Panc1 (cell line): ENCODE measurements around the gene PTPN4. TPM values are rescaled to one million over a fixed set of nuclear protein-coding genes. Genes with fewer than 3 reads are reported as not detected.

Experiments
- ATAC-seq: fragments of 200-7000 bp; cut with Tn5 transposase; 2 replicates; pipeline ENCODE4 v1.9.1; 2020; ENCODE audit warnings: mild to moderate bottlenecking, moderate library complexity
- BruUV-seq: library from RNA; stranded (reverse); fragments of 400-500 nt; replicated peaks from 2 replicates; lab custom pipeline; 2021; lab: Mats Ljungman, UMichigan
- CTCF ChIA-PET: fragments of 300-600 bp; sonication (Branson Sonifier 250); formaldehyde crosslinking; loops from one replicate; lab custom pipeline; 2022; ENCODE audit warnings: antibody characterized with exemption; lab: Charles Lee
- POLR2A ChIA-PET: fragments of 300-600 bp; sonication (Branson Sonifier 250); formaldehyde crosslinking; loops from one replicate; lab custom pipeline; 2022; ENCODE audit warnings: antibody characterized with exemption; lab: Charles Lee
- DNase-seq: peaks from one replicate; pipeline ENCODE4 v3.0.0-alpha.2; 2010; ENCODE audit warnings: low read depth, low spot score
- H3K27ac ChIP-seq: 2 replicates; pipeline ENCODE4 v1.5.1; 2011; ENCODE audit warnings: mild to moderate bottlenecking, low read length, inconsistent platforms
- H3K27me3 ChIP-seq: fragments of 200-500 bp; sonication (Bioruptor generic); 2 replicates; pipeline ENCODE4 v1.6.0; 2014; ENCODE audit warnings: low read length, inconsistent platforms; ENCODE audit not compliant: control insufficient read depth, insufficient read depth
- H3K36me3 ChIP-seq: fragments of 200-500 bp; sonication (Bioruptor generic); 2 replicates; pipeline ENCODE4 v1.5.1; 2014; ENCODE audit warnings: inconsistent platforms, mild to moderate bottlenecking, low read length, moderate library complexity; ENCODE audit not compliant: control insufficient read depth, insufficient read depth
- H3K4me1 ChIP-seq: 2 replicates; pipeline ENCODE4 v1.5.1; 2011; ENCODE audit warnings: inconsistent platforms, mild to moderate bottlenecking, low read length, moderate library complexity; ENCODE audit not compliant: control insufficient read depth, insufficient read depth
- H3K4me3 ChIP-seq, 2 experiments: 2 replicates each; pipeline ENCODE4 v1.5.1; 2011 to 2012; ENCODE audit warnings: low read depth in 2 of 2, low read length in 2 of 2, mild to moderate bottlenecking in 2 of 2, inconsistent platforms in 1 of 2, moderate library complexity in 1 of 2
- H3K9me3 ChIP-seq: fragments of 200-500 bp; sonication (Bioruptor generic); 2 replicates; pipeline ENCODE4 v1.5.1; 2014; ENCODE audit warnings: low read depth, mild to moderate bottlenecking, inconsistent platforms, low read length, moderate library complexity; ENCODE audit not compliant: control insufficient read depth, insufficient read depth
- POLR2AphosphoS5 ChIP-seq: IDR thresholded peaks from 2 replicates; pipeline ENCODE4 v1.6.1; 2012; ENCODE audit warnings: mild to moderate bottlenecking, low read depth, low read length, moderate library complexity
- REST ChIP-seq, 2 experiments: IDR thresholded peaks; 2 replicates each; pipeline ENCODE4 v1.6.1; 2011 to 2012; ENCODE audit warnings: low read depth in 2 of 2, control low read depth in 1 of 2, low read length in 1 of 2, mild to moderate bottlenecking in 1 of 2, moderate library complexity in 1 of 2; ENCODE audit not compliant: insufficient read depth in 1 of 2
- SIN3A ChIP-seq: IDR thresholded peaks from 2 replicates; pipeline ENCODE4 v1.6.1; 2012; ENCODE audit warnings: low read depth, mild to moderate bottlenecking, low read length, moderate library complexity, borderline replicate concordance; ENCODE audit not compliant: insufficient read depth
- TCF7L2 ChIP-seq: IDR thresholded peaks from 2 replicates; pipeline ENCODE4 v1.6.1; 2011; ENCODE audit warnings: mild to moderate bottlenecking, low read depth, low read length, inconsistent platforms
- in situ Hi-C: cut with HindIII; loops from 2 replicates; pipeline ENCODE4 v1.10.0; 2016; ENCODE audit warnings: low sequenced_read_pairs, low pct_unique_long_range_greater_than_20kb
- intact Hi-C: fragments of 100-400 bp; cut with micrococcal nuclease; formaldehyde crosslinking; loops from one replicate; pipeline ENCODE4 v1.10.0; 2022; ENCODE audit not compliant: unreplicated experiment
- total RNA-seq: library from RNA; stranded (reverse); gene quantifications from one replicate; pipeline ENCODE4 v1.2.1, GENCODE V29; 2021; ENCODE audit not compliant: unreplicated experiment
- TF ChIP-seq, protein P1 (sequence below): fragments of 450-650 bp; IDR thresholded peaks from 2 replicates; pipeline ENCODE4 v1.5.1; 2017; ENCODE audit warnings: mild to moderate bottlenecking

PTPN4 gene
- total RNA-seq, 1 experiment from 2014 or later, result 45.9 TPM

- Histone ChIP-seq H3K4me1 (no peaks in the 10 kb centered on the region), H3K36me3 (no peaks in the 10 kb centered on the region), H3K9me3 (no peaks in the 10 kb centered on the region), H3K4me3 (no peak overlapping the region), H3K27me3 (no peaks in the 10 kb centered on the region), H3K27ac (no peak overlapping the region)
- intact Hi-C loops, result no loop called here
- POLR2A ChIA-PET, result no interaction called here
- no peak for TF ChIP-seq POLR2AphosphoS5
- TF ChIP-seq, protein P1, sequence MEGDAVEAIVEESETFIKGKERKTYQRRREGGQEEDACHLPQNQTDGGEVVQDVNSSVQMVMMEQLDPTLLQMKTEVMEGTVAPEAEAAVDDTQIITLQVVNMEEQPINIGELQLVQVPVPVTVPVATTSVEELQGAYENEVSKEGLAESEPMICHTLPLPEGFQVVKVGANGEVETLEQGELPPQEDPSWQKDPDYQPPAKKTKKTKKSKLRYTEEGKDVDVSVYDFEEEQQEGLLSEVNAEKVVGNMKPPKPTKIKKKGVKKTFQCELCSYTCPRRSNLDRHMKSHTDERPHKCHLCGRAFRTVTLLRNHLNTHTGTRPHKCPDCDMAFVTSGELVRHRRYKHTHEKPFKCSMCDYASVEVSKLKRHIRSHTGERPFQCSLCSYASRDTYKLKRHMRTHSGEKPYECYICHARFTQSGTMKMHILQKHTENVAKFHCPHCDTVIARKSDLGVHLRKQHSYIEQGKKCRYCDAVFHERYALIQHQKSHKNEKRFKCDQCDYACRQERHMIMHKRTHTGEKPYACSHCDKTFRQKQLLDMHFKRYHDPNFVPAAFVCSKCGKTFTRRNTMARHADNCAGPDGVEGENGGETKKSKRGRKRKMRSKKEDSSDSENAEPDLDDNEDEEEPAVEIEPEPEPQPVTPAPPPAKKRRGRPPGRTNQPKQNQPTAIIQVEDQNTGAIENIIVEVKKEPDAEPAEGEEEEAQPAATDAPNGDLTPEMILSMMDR, result no peak
- TF ChIP-seq SIN3A, result no peak
- CTCF ChIA-PET, result no interaction called here
- ATAC-seq (no peak), DNase-seq (no peak)
- in situ Hi-C loops, result no loop called here
- no TSS peak for BruUV-seq
These were observed 38.3 kb upstream of the PTPN4 start for GRCh38 chr2:119721462-119721861.

GRCh38 chr2:119721904-119722303, 37.8 kb upstream of the PTPN4 start:
- BruUV-seq, result no TSS peak
- no peak overlapping the region for H3K4me3 ChIP-seq
- ChIA-PET POLR2A (no interaction called here), CTCF (no interaction called here)
- H3K36me3 ChIP-seq, result no peaks in the 10 kb centered on the region
- intact Hi-C loops (no loop called here), in situ Hi-C loops (no loop called here)
- TF ChIP-seq, protein P1, result no peak
- no peak for TF ChIP-seq POLR2AphosphoS5
- no peak for TF ChIP-seq SIN3A
- no peak for TF ChIP-seq REST (IDR thresholded peaks at IDR 0.05; ENCODE audit: insufficient read depth in 1 of 2, low read depth in 2 of 2, low read length in 1 of 2)
- no peak for TF ChIP-seq TCF7L2
- no peak for ATAC-seq
- H3K27ac ChIP-seq, result no peak overlapping the region
- no peaks in the 10 kb centered on the region for H3K9me3 ChIP-seq
- H3K4me1 ChIP-seq, result no peaks in the 10 kb centered on the region
- DNase-seq, result no peak
- no peaks in the 10 kb centered on the region for H3K27me3 ChIP-seq
